D721Med (cell line): Measurements from ENCODE around the gene CD36.
A peak's percentile ranks its signal among the peaks of the same experiment; 100 is the strongest.

Experiments used
- DNase-seq: peaks from one replicate; pipeline ENCODE4 v3.0.0; 2011; ENCODE audit warnings: low spot score; ENCODE audit not compliant: insufficient read length
- FAIRE-seq: peaks from 2 replicates; lab custom pipeline; 2011; peaks lifted over from hg19 to GRCh38; lab: Jason Lieb, UNC
- TF ChIP-seq, protein P1 (sequence below): IDR thresholded peaks from 2 replicates; pipeline ENCODE4 v1.5.1; 2012; ENCODE audit warnings: mild to moderate bottlenecking, control low read depth; ENCODE audit not compliant: insufficient read depth; ENCODE audit errors: missing control alignments

CD36 gene

GRCh38 chr7:80639011-80639410, 569 bp downstream of the CD36 start:
- FAIRE-seq: no peak
- TF ChIP-seq, protein P1, sequence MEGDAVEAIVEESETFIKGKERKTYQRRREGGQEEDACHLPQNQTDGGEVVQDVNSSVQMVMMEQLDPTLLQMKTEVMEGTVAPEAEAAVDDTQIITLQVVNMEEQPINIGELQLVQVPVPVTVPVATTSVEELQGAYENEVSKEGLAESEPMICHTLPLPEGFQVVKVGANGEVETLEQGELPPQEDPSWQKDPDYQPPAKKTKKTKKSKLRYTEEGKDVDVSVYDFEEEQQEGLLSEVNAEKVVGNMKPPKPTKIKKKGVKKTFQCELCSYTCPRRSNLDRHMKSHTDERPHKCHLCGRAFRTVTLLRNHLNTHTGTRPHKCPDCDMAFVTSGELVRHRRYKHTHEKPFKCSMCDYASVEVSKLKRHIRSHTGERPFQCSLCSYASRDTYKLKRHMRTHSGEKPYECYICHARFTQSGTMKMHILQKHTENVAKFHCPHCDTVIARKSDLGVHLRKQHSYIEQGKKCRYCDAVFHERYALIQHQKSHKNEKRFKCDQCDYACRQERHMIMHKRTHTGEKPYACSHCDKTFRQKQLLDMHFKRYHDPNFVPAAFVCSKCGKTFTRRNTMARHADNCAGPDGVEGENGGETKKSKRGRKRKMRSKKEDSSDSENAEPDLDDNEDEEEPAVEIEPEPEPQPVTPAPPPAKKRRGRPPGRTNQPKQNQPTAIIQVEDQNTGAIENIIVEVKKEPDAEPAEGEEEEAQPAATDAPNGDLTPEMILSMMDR: no peak

GRCh38 chr7:80640846-80641245, 2.4 kb downstream of the CD36 start:
- no peak for DNase-seq
- no peak for FAIRE-seq
- TF ChIP-seq, protein P1: no peak

More at GRCh38 chr7:80639011-80639410, 569 bp downstream of the CD36 start:
- no peak for DNase-seq

DNA sequence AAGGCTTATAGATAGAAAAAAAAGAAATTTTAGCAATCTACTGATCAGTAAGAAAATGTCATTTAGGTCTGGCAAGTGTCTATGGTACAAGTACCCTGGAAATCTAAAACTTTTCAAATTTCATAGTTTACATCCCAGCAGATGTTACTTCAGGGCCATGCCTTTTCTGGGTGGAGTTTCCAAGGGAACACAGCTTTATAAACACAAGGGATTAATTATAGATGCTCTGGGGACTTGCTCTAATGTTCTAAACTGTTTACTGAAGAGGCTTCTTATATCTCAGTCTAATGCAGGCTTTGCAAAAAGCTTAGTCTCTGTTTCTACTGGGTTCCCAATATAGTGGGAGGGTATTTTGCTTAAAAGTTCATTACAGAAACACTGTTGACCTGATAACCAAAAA, 3.1 kb downstream of the CD36 start:
- no peak for DNase-seq
- FAIRE-seq: peak; percentile 68
- TF ChIP-seq, protein P1: no peak

GRCh38 chr7:80642871-80643270, 4.4 kb downstream of the CD36 start:
- no peak for FAIRE-seq
- no peak for DNase-seq
- TF ChIP-seq, protein P1: no peak

GRCh38 chr7:80643336-80643915, 5.0 kb downstream of the CD36 start:
- DNase-seq (no peak), FAIRE-seq (peak; percentile 41)
- TF ChIP-seq, protein P1: no peak

DNA sequence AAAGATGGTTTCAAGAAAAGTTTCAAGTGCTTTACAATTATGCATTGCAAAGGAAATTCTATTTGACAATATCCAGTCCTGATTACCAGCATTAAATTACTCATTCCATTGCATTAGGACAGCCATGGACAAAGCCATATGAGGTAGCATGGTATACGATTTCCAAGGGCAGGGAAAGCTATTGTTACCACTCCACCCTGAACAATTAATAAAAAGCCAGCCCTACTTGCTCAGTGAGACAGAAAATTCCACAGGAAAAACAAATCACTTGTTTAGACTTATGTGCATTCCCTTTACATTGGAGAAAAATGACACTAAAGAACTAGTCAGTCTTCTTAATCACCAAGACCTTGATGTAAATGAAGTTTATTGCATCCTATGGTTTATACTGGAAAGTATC, 5.6 kb downstream of the CD36 start:
- TF ChIP-seq, protein P1: no peak
- DNase-seq: no peak
- FAIRE-seq: no peak

- DNase-seq (no peak), FAIRE-seq (no peak)
- TF ChIP-seq, protein P1: no peak
Observed at GRCh38 chr7:80646083-80646865, 7.8 kb downstream of the CD36 start.
